ENCODE measurements around the gene TTC22.

TTC22 gene

DNA sequence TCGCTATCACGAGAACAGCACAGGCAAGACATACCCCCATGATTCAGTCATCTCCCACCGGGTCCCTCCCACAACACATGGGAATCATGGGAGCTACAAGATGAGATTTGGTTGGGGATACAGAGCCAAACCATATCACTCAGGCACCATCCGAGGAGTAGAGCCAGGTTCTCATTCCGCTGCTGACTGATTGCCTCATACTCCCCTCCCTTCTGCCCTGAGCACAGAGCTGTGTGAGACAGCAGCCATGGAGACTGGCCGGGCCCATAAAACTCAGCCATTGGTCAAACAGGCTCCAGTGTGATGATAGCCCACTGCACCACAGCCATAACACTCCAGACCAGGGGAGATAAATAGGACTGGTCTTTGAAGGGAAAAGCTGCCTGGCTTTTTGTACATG is 62.9 kb downstream of the TTC22 start:
- TF ChIP-seq, protein P1, sequence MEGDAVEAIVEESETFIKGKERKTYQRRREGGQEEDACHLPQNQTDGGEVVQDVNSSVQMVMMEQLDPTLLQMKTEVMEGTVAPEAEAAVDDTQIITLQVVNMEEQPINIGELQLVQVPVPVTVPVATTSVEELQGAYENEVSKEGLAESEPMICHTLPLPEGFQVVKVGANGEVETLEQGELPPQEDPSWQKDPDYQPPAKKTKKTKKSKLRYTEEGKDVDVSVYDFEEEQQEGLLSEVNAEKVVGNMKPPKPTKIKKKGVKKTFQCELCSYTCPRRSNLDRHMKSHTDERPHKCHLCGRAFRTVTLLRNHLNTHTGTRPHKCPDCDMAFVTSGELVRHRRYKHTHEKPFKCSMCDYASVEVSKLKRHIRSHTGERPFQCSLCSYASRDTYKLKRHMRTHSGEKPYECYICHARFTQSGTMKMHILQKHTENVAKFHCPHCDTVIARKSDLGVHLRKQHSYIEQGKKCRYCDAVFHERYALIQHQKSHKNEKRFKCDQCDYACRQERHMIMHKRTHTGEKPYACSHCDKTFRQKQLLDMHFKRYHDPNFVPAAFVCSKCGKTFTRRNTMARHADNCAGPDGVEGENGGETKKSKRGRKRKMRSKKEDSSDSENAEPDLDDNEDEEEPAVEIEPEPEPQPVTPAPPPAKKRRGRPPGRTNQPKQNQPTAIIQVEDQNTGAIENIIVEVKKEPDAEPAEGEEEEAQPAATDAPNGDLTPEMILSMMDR (IDR thresholded peaks at IDR 0.05; ENCODE audit: low read depth, low read length), result no peak
- Histone ChIP-seq H3K27me3 (no peaks in the 10 kb centered on the region), H3K36me3 (0 out of 2 replicates have a peak, but pooled peaks cover 5% of the 10 kb centered on the region), H3K9me3 (no peaks in the 10 kb centered on the region), H3K4me1 (no peaks in the 10 kb centered on the region), H3K4me3 (ENCODE audit: low read depth, low read length) (no peak overlapping the region)
- no peak for DNase-seq

DNA sequence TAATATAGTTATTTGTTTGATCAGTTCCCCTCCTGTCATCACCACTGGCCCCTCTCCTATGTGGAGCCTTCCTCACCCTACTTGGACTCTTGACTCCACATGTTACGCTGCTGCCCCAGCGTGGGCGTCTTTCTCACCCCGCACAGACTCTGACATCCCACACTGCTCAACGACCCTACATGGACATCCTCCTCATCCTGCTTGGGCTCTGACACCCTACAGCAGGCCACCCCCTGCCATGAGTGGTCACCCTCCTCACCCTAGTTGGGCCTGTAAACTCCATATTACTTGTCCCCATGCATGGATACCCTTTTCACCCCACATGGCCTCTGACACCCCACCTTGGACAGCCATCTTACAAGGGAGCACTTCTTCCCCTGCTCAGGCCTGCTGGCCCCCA is 64.4 kb downstream of the TTC22 start:
- Histone ChIP-seq H3K4me1 (no peaks in the 10 kb centered on the region), H3K27me3 (no peaks in the 10 kb centered on the region), H3K36me3 (0 out of 2 replicates have a peak, but pooled peaks cover 3% of the 10 kb centered on the region), H3K4me3 (ENCODE audit: low read depth, low read length) (no peak overlapping the region), H3K9me3 (no peaks in the 10 kb centered on the region)
- TF ChIP-seq, protein P1 (IDR thresholded peaks at IDR 0.05; ENCODE audit: low read depth, low read length), result no peak
- DNase-seq, result no peak
